Measurements from ENCODE around the gene EFCAB6.

The EFCAB6 gene

GRCh38 chr22:43745783-43746356 is 66.2 kb downstream of the EFCAB6 start:
- in situ Hi-C loops (cut with MboI; ENCODE audit: low sequenced_read_pairs, unreplicated experiment) = no loop called here
- TF ChIP-seq, protein P1, sequence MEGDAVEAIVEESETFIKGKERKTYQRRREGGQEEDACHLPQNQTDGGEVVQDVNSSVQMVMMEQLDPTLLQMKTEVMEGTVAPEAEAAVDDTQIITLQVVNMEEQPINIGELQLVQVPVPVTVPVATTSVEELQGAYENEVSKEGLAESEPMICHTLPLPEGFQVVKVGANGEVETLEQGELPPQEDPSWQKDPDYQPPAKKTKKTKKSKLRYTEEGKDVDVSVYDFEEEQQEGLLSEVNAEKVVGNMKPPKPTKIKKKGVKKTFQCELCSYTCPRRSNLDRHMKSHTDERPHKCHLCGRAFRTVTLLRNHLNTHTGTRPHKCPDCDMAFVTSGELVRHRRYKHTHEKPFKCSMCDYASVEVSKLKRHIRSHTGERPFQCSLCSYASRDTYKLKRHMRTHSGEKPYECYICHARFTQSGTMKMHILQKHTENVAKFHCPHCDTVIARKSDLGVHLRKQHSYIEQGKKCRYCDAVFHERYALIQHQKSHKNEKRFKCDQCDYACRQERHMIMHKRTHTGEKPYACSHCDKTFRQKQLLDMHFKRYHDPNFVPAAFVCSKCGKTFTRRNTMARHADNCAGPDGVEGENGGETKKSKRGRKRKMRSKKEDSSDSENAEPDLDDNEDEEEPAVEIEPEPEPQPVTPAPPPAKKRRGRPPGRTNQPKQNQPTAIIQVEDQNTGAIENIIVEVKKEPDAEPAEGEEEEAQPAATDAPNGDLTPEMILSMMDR (IDR thresholded peaks at IDR 0.05; ENCODE audit: borderline replicate concordance, control extremely low read depth, extremely low read depth, insufficient read depth, missing control alignments) = no peak
- DNase-seq (ENCODE audit: low spot score) = no peak

DNA sequence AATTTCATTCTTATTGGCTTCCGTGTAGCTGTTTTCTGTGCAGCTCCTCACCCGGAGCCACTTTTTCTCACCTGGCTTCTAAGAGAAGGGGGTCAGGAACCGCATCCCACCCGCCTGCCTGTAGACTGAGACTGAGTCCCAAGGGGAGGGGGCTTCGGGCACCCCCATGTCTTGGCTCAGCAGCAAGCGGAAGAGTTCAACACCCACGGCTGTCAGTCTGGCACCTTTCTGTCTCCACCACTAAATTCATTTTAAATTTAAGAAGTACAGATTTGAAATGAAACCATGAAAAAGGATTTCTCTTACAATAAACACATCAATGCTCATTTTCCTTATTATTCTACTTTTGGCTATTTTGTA is 66.7 kb downstream of the EFCAB6 start:
- TF ChIP-seq, protein P1 (IDR thresholded peaks at IDR 0.05; ENCODE audit: borderline replicate concordance, control extremely low read depth, extremely low read depth, insufficient read depth, missing control alignments) = no peak
- no peak for DNase-seq (ENCODE audit: low spot score)
- in situ Hi-C loops (cut with MboI; ENCODE audit: low sequenced_read_pairs, unreplicated experiment) = no loop called here

DNA sequence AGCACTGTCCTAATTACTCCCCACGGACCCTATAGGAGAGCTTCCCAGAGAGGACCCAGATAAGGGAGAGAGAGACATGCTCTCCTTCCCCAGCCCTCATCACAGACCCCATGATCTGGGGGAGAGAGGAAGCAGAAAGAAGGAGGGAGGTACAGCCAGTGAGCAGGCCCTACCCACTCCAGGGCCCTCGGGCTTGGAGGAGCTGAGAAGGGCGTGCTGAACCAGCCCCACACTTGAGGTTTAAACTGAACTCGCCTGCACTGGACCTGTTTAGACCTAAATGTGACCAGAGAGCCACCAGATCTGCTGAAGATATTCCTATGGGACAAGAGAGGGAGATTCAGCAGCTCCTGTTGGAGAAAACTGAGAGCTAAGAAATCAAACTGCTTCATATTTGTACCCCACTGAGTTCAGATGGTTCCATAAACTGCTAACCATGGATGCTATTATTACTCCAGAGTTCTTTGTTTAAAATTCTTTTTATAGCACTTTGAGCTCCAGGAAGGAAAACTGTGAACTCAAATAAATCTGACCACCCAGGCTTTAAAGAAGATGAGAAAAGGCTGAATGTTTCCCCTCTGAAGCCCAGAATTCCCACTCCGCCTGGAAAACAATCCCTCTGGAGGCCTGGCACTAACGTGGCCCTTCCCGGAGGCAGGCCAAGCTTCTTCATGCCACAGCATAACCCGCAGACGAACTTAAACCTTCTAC is 67.2 kb downstream of the EFCAB6 start:
- TF ChIP-seq, protein P1 (IDR thresholded peaks at IDR 0.05; ENCODE audit: borderline replicate concordance, control extremely low read depth, extremely low read depth, insufficient read depth, missing control alignments) = no peak
- in situ Hi-C loops (cut with MboI; ENCODE audit: low sequenced_read_pairs, unreplicated experiment) = no loop called here
- DNase-seq (ENCODE audit: low spot score) = no peak

DNA sequence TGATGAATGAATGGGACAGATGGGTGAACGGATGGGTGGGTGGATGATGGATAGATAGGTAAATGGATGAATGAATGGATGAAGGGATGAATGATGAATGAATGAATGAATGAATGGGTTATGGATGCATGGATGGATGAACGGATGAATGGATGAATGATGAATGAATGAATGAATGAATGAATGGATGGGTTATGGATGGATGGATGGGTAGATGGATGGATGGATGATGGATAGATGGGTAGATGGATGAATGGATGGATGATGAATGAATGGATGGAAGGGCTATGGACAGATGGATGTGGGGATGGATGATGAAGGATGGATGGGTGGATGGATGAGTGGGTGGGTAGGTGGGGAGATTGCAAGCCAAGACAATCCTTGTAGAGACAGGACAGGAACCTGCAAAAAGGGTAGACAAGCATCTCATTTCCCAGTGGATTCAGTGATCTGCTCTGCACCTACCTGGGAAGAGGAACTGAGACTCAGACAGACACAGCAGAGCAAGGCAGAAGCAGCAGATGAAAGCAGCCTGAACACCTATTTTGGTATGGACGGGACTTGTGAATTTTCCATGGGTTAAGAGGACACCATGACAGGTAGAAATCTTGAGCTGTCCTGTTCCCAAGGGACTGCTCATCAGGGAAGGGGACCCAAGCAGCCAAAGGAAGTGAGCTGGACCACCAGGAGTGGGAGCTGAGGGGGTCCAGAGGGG is 68.0 kb downstream of the EFCAB6 start:
- DNase-seq (ENCODE audit: low spot score) = no peak
- in situ Hi-C loops (cut with MboI; ENCODE audit: low sequenced_read_pairs, unreplicated experiment) = no loop called here
- TF ChIP-seq, protein P1 (IDR thresholded peaks at IDR 0.05; ENCODE audit: borderline replicate concordance, control extremely low read depth, extremely low read depth, insufficient read depth, missing control alignments) = no peak

GRCh38 chr22:43743131-43743530 is 69.0 kb downstream of the EFCAB6 start:
- in situ Hi-C loops (cut with MboI; ENCODE audit: low sequenced_read_pairs, unreplicated experiment) = no loop called here
- TF ChIP-seq, protein P1 (IDR thresholded peaks at IDR 0.05; ENCODE audit: borderline replicate concordance, control extremely low read depth, extremely low read depth, insufficient read depth, missing control alignments) = no peak
- no peak for DNase-seq (ENCODE audit: low spot score)

DNA sequence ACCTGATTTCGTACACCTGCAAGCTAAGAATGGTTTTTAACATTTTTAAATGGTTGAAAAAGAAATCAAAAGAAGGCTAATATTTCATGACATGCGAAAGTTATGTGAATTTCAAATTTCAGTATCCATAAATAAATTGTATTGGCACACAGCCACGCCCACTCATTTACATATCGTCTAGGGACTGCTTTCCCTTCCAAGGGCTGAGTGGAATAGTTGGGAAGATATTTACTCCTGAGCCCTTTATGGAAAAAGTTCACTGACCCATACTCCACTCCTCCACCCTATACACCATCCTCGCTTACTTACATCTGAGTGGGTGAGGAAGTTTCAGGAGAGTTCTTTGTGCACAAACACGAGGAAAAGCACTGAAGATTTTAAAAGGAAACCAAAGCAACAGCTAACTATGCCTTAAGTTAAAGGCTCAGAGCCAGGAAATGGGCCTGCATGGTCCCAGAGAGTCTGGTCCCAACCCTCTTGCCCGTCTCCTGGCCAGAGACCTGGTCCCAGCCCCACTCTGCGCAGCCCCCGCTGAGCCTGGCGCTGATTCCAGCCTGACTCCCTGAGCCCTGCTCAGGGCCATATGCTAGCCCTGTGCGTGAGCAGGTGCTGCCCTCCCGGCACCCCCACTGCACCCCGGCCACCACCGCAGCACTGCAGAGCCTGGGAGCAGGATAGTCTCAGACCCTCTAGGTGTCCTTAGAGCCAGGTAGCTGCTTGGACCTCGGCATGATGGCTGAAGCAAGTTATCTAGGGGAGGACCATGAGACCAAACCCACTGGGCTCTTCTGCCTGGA is 69.8 kb downstream of the EFCAB6 start:
- DNase-seq (ENCODE audit: low spot score) = no peak
- TF ChIP-seq, protein P1 (IDR thresholded peaks at IDR 0.05; ENCODE audit: borderline replicate concordance, control extremely low read depth, extremely low read depth, insufficient read depth, missing control alignments) = no peak
- in situ Hi-C loops (cut with MboI; ENCODE audit: low sequenced_read_pairs, unreplicated experiment) = no loop called here
